DOHH2 (cell line): ENCODE measurements around the gene RCOR3.

Source experiments
- H3F3A ChIP-seq: fragments of 200-600 bp; sonication (generic), shearing (Covaris generic); 2 replicates; pipeline ENCODE4 v1.6.0; 2016; ENCODE audit warnings: antibody characterized with exemption, mild to moderate bottlenecking; ENCODE audit not compliant: control insufficient read depth, insufficient read depth
- H3K27ac ChIP-seq: fragments of 200-600 bp; sonication (generic); 2 replicates; pipeline ENCODE4 v1.5.1; 2014; ENCODE audit warnings: low read depth, mild to moderate bottlenecking, low read length, moderate library complexity
- H3K27me3 ChIP-seq: fragments of 200-600 bp; sonication (generic); 2 replicates; pipeline ENCODE4 v1.6.1; 2014; ENCODE audit warnings: mild to moderate bottlenecking, low read length, mixed read lengths; ENCODE audit not compliant: control insufficient read depth
- H3K36me3 ChIP-seq: fragments of 200-600 bp; sonication (generic); 2 replicates; pipeline ENCODE4 v1.6.1; 2014; ENCODE audit warnings: mild to moderate bottlenecking, low read length, moderate library complexity, mixed read lengths; ENCODE audit not compliant: control insufficient read depth
- H3K4me1 ChIP-seq: fragments of 200-600 bp; sonication (generic); 2 replicates; pipeline ENCODE4 v1.6.1; 2014; ENCODE audit warnings: mild to moderate bottlenecking, low read length, mixed read lengths; ENCODE audit not compliant: control insufficient read depth
- H3K4me2 ChIP-seq: fragments of 200-600 bp; sonication (generic); 2 replicates; pipeline ENCODE4 v1.6.0; 2014; ENCODE audit warnings: mild to moderate bottlenecking, low read length, moderate library complexity
- H3K4me3 ChIP-seq: fragments of 200-600 bp; sonication (generic); 2 replicates; pipeline ENCODE4 v1.5.1; 2014; ENCODE audit warnings: mild to moderate bottlenecking, low read length, mixed read lengths
- H3K79me2 ChIP-seq: fragments of 200-600 bp; sonication (generic); 2 replicates; pipeline ENCODE4 v1.6.1; 2014; ENCODE audit warnings: mild to moderate bottlenecking, low read length, mixed read lengths; ENCODE audit not compliant: control insufficient read depth
- H3K9me2 ChIP-seq: fragments of 200-600 bp; sonication (generic); replicated peaks from 2 replicates; pipeline ENCODE4 v1.6.1; 2014; ENCODE audit warnings: mild to moderate bottlenecking, low read length, mixed read lengths; ENCODE audit not compliant: control insufficient read depth
- H3K9me3 ChIP-seq: fragments of 200-600 bp; sonication (generic); 2 replicates; pipeline ENCODE4 v1.6.1; 2014; ENCODE audit warnings: antibody characterized with exemption, low read length, mixed read lengths; ENCODE audit not compliant: control insufficient read depth, insufficient read depth
- H4K20me1 ChIP-seq: fragments of 200-600 bp; sonication (generic); 2 replicates; pipeline ENCODE4 v1.6.0; 2014; ENCODE audit warnings: low read depth, mild to moderate bottlenecking, antibody characterized with exemption, low read length, moderate library complexity; ENCODE audit not compliant: control insufficient read depth, insufficient read depth
- EZH2phosphoT487 ChIP-seq: fragments of 200-600 bp; sonication (generic); IDR thresholded peaks from 2 replicates; pipeline ENCODE4 v1.6.1; 2017; ENCODE audit warnings: borderline replicate concordance, mild to moderate bottlenecking, antibody characterized with exemption, low read length, moderate library complexity, mixed read lengths
- TF ChIP-seq, protein P1 (sequence below): fragments of 200-600 bp; sonication (generic); IDR thresholded peaks from one replicate; pipeline ENCODE4 v1.5.1; 2014; ENCODE audit warnings: antibody characterized with exemption, mild to moderate bottlenecking, low read depth, low read length; ENCODE audit not compliant: poor library complexity, severe bottlenecking

RCOR3 gene

DNA sequence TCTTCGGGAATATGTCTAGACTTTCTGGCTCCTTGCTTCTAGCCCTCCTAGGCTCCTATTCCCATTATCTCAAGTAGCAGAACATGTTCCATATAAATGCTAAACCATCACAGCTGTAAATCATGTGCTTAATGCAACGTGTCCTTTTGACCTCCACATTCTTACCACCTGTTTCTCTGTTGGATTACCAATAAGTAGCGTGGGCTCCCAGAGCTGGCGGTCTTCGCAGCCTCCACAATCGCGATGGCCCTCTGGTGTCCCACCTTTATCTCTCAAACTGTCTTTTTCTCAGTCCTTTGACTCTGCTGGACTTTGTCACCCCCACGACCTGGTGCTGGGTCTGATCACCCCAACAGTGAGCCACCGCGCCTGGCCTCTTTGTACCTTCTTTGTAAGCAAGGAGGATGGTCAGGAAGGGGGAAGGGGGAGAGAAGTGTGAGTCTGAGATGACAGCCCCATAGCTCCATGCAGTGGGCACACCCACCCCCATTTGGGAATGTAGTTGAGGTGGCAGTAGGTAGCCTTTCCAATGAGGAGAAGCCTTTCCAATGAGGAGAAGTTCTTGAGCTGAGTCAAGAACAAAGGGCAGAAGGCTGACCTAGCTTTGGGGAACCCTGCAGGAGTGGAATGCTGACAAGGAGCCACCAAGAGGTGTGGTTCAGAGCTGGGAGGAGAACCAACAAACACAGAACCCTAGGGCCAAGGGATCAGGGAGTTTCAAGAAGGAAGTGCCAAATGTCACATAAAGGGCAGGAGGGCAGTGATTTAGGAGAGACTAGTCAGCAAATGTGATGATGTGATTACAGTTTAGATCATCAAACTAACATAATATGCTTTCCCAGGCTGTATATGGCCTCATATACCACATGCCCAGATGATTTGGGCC lies 81.7 kb downstream of the RCOR3 start:
- H3K4me1 ChIP-seq: peaks cover 58% of the 10 kb centered on the region
- H3K9me2 ChIP-seq: no peaks in the 10 kb centered on the region
- TF ChIP-seq, protein P1, sequence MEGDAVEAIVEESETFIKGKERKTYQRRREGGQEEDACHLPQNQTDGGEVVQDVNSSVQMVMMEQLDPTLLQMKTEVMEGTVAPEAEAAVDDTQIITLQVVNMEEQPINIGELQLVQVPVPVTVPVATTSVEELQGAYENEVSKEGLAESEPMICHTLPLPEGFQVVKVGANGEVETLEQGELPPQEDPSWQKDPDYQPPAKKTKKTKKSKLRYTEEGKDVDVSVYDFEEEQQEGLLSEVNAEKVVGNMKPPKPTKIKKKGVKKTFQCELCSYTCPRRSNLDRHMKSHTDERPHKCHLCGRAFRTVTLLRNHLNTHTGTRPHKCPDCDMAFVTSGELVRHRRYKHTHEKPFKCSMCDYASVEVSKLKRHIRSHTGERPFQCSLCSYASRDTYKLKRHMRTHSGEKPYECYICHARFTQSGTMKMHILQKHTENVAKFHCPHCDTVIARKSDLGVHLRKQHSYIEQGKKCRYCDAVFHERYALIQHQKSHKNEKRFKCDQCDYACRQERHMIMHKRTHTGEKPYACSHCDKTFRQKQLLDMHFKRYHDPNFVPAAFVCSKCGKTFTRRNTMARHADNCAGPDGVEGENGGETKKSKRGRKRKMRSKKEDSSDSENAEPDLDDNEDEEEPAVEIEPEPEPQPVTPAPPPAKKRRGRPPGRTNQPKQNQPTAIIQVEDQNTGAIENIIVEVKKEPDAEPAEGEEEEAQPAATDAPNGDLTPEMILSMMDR: no peak
- no peak overlapping the region for H3K4me3 ChIP-seq
- H4K20me1 ChIP-seq: peaks cover 16% of the 10 kb centered on the region
- H3K27me3 ChIP-seq: no peaks in the 10 kb centered on the region
- no peak overlapping the region for H3K4me2 ChIP-seq
- peaks cover 96% of the 10 kb centered on the region for H3K79me2 ChIP-seq
- H3K27ac ChIP-seq: no peak overlapping the region
- no peaks in the 10 kb centered on the region for H3F3A ChIP-seq
- H3K9me3 ChIP-seq: no peaks in the 10 kb centered on the region
- H3K36me3 ChIP-seq: peaks cover 38% of the 10 kb centered on the region

- Histone ChIP-seq H3K79me2 (peaks cover 96% of the 10 kb centered on the region), H3K36me3 (peaks cover 29% of the 10 kb centered on the region), H3K9me3 (no peaks in the 10 kb centered on the region), H3K27me3 (no peaks in the 10 kb centered on the region), H3K27ac (no peak overlapping the region), H3K4me1 (peaks cover 46% of the 10 kb centered on the region), H4K20me1 (peaks cover 5% of the 10 kb centered on the region; the same call in 1 of the 2 replicates), H3K4me2 (no peak overlapping the region), H3K9me2 (no peaks in the 10 kb centered on the region), H3K4me3 (no peak overlapping the region), H3F3A (no peaks in the 10 kb centered on the region)
- TF ChIP-seq, protein P1: no peak
- TF ChIP-seq EZH2phosphoT487: no peak
Observed at GRCh38 chr1:211341999-211342398, 82.8 kb downstream of the RCOR3 start.

GRCh38 chr1:211343607-211344006 lies 84.4 kb downstream of the RCOR3 start:
- no peaks in the 10 kb centered on the region for H4K20me1 ChIP-seq
- no peak for TF ChIP-seq EZH2phosphoT487
- TF ChIP-seq, protein P1: no peak

More at GRCh38 chr1:211343607-211344006, 84.4 kb downstream of the RCOR3 start:
- H3K36me3 ChIP-seq: peaks cover 18% of the 10 kb centered on the region
- no peak overlapping the region for H3K4me2 ChIP-seq
- no peak overlapping the region for H3K4me3 ChIP-seq
- H3K9me2 ChIP-seq: no peaks in the 10 kb centered on the region
- H3K4me1 ChIP-seq: peaks cover 37% of the 10 kb centered on the region
- no peak overlapping the region for H3K27ac ChIP-seq
- peaks cover 93% of the 10 kb centered on the region for H3K79me2 ChIP-seq
- H3F3A ChIP-seq: no peaks in the 10 kb centered on the region
- no peaks in the 10 kb centered on the region for H3K9me3 ChIP-seq
- H3K27me3 ChIP-seq: no peaks in the 10 kb centered on the region
